CD4-positive, CD25-positive, alpha-beta regulatory T cell (primary cell): ENCODE results near the gene MLPH. TPM values are rescaled to one million over a fixed set of nuclear protein-coding genes. Genes with fewer than 3 reads are reported as not detected.

ENCODE experiments used
- ATAC-seq, 2 donors: fragments of 150-1000 bp; cut with Tn5 transposase; one replicate each; pipeline ENCODE4 v1.10.0; 2021; ENCODE audit warnings: low read depth in 2 of 2, moderate number of reproducible peaks in 2 of 2, moderate library complexity in 1 of 2
- DNase-seq, 3 donors: peaks; one replicate each; pipeline versions ENCODE4 v3.0.0 to v3.0.0-alpha.2; 2012 to 2022; ENCODE audit warnings: mixed read lengths in 1 of 3
- H3K27ac ChIP-seq: one replicate; pipeline ENCODE4 v1.7.0; 2013; ENCODE audit warnings: mild to moderate bottlenecking, low read length; ENCODE audit not compliant: insufficient read depth, poor library complexity, severe bottlenecking
- H3K27me3 ChIP-seq: one replicate; pipeline ENCODE4 v1.7.0; 2013; ENCODE audit warnings: low read length; ENCODE audit not compliant: control insufficient read depth, insufficient read depth
- H3K36me3 ChIP-seq: one replicate; pipeline ENCODE4 v1.7.0; 2013; ENCODE audit warnings: mild to moderate bottlenecking, low read length, moderate library complexity; ENCODE audit not compliant: control insufficient read depth, insufficient read depth
- H3K4me1 ChIP-seq: 2 replicates; pipeline ENCODE4 v1.7.0; 2013; ENCODE audit warnings: mild to moderate bottlenecking, low read length; ENCODE audit not compliant: insufficient read depth, control insufficient read depth, poor library complexity, severe bottlenecking
- H3K4me3 ChIP-seq: one replicate; pipeline ENCODE4 v1.7.0; 2013; ENCODE audit warnings: low read depth, mild to moderate bottlenecking, low read length, moderate library complexity
- H3K9me3 ChIP-seq, 2 experiments: 1 replicate in 1 of 2; 2 replicates in 1 of 2; pipeline ENCODE4 v1.7.0; 2013; ENCODE audit warnings: low read length in 2 of 2, mild to moderate bottlenecking in 1 of 2, moderate library complexity in 1 of 2; ENCODE audit not compliant: control insufficient read depth in 2 of 2
- H3K27ac Mint-ChIP-seq, 3 donors: one replicate each; pipeline ENCODE4 v1.8.0; 2020 to 2022; ENCODE audit warnings: mild to moderate bottlenecking in 3 of 3, mixed read lengths in 3 of 3, moderate library complexity in 2 of 3
- H3K27me3 Mint-ChIP-seq: one replicate; pipeline ENCODE4 v1.8.0; 2022; ENCODE audit warnings: mild to moderate bottlenecking, mixed read lengths
- H3K36me3 Mint-ChIP-seq: one replicate; pipeline ENCODE4 v1.8.0; 2020; ENCODE audit warnings: mixed read lengths
- H3K4me1 Mint-ChIP-seq, 4 donors: one replicate each; pipeline ENCODE4 v1.8.0; 2020 to 2022; ENCODE audit warnings: mixed read lengths in 4 of 4, mild to moderate bottlenecking in 1 of 4
- H3K4me3 Mint-ChIP-seq, 4 donors: one replicate each; pipeline ENCODE4 v1.8.0; 2020 to 2022; ENCODE audit warnings: mild to moderate bottlenecking in 4 of 4, mixed read lengths in 4 of 4, moderate library complexity in 3 of 4
- H3K9me3 Mint-ChIP-seq, 7 donors: one replicate each; pipeline ENCODE4 v1.8.0; 2020 to 2022; ENCODE audit warnings: mixed read lengths in 7 of 7, mild to moderate bottlenecking in 3 of 7, moderate library complexity in 2 of 7
- polyA plus RNA-seq, 4 donors: library from polyadenylated mRNA; unstranded; fragments of 300-500 nt; fragmentation: Illumina TruSeq; gene quantifications; one replicate each; pipeline ENCODE4 v1.2.3, GENCODE V29; 2021
- total RNA-seq: library from RNA; stranded (reverse); gene quantifications from one replicate; pipeline ENCODE4 v1.2.3, GENCODE V29; 2022

Gene MLPH
- total and polyA plus RNA-seq, 5 donors from 2014 or later, result 0.47 TPM; not detected in 4

DNA sequence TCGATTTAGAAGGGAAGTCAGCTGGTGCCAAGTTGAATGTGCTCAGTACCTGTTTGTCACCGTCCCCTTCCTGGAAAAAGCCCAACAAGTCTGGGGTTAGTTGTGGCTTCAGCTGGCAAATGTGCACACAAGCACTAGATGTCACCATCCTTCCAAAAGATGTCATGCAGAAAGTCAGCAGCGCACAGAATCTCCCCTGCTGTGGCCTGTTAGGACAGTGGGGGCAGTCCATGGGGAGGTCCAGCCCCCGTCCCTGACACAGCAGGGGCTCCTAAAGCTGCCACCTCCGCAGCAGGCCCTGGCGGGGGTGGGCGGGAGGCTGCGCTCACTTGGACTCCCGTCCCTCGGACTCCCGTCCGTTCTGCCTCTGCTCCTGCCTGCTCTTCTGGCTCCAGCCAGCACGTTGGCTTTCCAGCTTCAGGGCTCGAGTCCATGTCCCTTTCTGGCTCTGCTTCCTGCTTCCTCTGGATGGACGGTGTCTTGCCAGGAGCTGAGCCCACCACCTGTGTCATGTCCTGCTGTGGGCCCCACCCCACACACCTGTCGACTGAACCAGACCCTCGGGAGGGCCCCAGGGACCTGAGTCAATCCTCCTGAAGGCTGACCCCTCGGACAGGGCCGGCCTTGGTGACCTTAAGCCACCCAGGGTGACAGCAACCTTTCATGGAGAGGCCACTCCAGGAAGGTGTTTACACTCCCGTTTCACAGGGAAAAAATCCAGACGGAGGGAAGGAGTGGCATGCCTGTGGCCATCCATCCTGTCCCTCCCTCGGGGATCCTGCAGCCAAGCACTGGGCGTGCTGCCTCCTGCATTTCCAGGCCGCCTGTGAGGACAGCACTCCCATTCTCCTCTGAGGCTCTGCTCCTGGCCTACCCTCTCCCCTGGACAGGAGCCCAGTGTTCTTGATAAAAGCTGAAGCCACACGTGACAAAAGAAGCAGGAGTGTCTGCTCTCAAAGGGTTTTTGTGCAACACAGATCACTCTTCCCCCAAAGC is 95.0 kb downstream of the MLPH start:
- Mint-ChIP-seq H3K4me1 (peaks cover 0 to 6% (median 0%) of the 10 kb centered on the region in 4 donors), H3K36me3 (no peaks in the 10 kb centered on the region), H3K27ac (peak overlapping the region in 1 of 3 donors; percentile 31), H3K27me3 (peaks cover 15% of the 10 kb centered on the region), H3K9me3 (no peaks in the 10 kb centered on the region), H3K4me3 (no peak overlapping the region)
- H3K9me3 ChIP-seq, result no peaks in the 10 kb centered on the region
- no peaks in the 10 kb centered on the region for H3K36me3 ChIP-seq
- no peak overlapping the region for H3K4me3 ChIP-seq
- H3K27ac ChIP-seq, result no peak overlapping the region
- DNase-seq (peak in 2 of 3 donors; percentile 41 to 81), ATAC-seq (peak; percentile 59 to 76)
- no peaks in the 10 kb centered on the region for H3K4me1 ChIP-seq
- H3K27me3 ChIP-seq, result no peaks in the 10 kb centered on the region

DNA sequence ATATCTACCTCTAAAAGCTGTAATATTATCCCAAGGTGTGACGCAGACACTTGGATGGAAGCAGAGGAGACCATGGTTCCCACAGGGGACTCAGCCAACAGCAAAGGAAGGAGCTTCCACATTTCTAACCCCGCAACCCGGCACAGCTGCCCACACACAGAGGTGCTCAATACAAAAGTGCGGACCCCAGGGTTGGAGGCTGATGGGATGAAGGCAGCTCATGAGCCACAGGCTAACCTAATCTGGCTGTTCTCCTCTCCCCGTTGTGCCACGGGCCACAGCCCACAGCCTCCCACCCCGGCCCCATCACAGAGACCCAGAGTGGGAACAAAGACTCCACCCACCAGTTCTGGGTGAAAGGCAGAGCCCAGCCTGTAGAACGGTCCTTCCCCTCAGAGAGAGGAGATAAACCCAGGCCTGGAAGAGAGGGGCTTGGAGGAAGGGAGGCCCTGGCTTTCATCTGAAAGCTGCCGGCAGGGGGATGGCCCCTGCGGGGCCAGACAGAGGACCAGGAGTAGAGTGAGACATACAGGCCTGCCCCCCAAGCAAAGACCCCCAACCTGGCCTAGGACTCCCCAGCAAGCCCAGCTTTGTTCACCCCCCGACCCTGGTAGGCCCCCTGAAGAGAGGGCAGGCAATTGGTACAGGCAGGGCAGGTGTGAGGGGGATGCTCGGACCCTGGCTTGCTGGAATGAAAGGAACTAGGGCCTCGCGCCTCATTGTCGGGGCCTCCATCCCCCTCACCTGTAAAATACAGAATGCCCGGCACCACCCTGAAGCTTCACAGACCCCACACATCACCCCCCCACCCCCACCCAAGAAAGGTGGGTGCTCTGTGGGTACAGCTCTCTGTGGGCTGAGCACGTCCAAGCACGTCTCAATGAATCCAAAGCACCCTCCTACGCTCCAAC is 96.6 kb downstream of the MLPH start:
- no peak overlapping the region for H3K4me3 ChIP-seq
- peaks cover 0 to 4% (median 0%) of the 10 kb centered on the region in 4 donors for H3K4me1 Mint-ChIP-seq
- DNase-seq (no peak), ATAC-seq (no peak)
- no peak overlapping the region for H3K4me3 Mint-ChIP-seq
- H3K36me3 Mint-ChIP-seq, result no peaks in the 10 kb centered on the region
- no peak overlapping the region for H3K27ac Mint-ChIP-seq
- H3K27me3 Mint-ChIP-seq, result peaks cover 17% of the 10 kb centered on the region
- no peaks in the 10 kb centered on the region for H3K9me3 ChIP-seq
- H3K36me3 ChIP-seq, result no peaks in the 10 kb centered on the region
- H3K9me3 Mint-ChIP-seq, result no peaks in the 10 kb centered on the region
- peaks cover 2% of the 10 kb centered on the region for H3K27me3 ChIP-seq
- no peak overlapping the region for H3K27ac ChIP-seq
- no peaks in the 10 kb centered on the region for H3K4me1 ChIP-seq

DNA sequence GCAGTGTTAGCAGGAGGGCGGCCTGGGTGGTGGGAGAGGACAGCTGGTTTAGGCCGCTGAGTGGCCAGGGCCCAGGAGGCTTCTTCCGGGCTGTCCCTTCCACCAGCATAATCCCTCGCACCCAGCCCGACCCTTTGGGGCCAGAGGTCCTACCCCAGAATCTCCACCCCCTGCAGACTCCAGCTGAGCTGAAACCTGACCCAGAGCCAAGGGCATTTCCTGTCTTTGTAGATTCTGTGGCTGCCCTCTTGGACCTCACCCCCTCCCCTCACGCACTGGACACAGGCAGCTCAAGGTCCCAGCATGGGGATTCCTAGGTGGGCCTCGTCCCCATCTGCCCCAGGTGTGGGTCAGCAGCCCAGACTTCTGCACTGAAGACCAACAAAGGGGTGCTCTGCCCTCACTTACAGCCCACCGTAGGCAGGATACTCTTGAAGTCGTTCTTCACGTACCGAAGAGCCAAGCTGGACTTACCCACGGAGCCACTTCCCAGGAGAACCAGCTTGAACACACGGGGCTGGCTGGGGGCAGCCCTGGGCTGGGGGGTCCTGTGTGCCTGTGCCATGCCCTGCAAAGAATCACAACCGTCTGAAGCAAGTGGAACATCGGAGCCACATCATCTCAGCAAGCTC is 98.7 kb downstream of the MLPH start:
- Histone ChIP-seq H3K36me3 (no peaks in the 10 kb centered on the region), H3K27ac (no peak overlapping the region), H3K27me3 (peaks cover 2% of the 10 kb centered on the region), H3K4me1 (no peaks in the 10 kb centered on the region), H3K9me3 (no peaks in the 10 kb centered on the region), H3K4me3 (no peak overlapping the region)
- peaks cover 17% of the 10 kb centered on the region for H3K27me3 Mint-ChIP-seq
- H3K36me3 Mint-ChIP-seq, result no peaks in the 10 kb centered on the region
- no peak overlapping the region for H3K4me3 Mint-ChIP-seq
- H3K9me3 Mint-ChIP-seq, result no peaks in the 10 kb centered on the region
- ATAC-seq (no peak), DNase-seq (no peak)
- no peak overlapping the region for H3K27ac Mint-ChIP-seq
- peaks cover 0 to 7% (median 3%) of the 10 kb centered on the region in 4 donors for H3K4me1 Mint-ChIP-seq

DNA sequence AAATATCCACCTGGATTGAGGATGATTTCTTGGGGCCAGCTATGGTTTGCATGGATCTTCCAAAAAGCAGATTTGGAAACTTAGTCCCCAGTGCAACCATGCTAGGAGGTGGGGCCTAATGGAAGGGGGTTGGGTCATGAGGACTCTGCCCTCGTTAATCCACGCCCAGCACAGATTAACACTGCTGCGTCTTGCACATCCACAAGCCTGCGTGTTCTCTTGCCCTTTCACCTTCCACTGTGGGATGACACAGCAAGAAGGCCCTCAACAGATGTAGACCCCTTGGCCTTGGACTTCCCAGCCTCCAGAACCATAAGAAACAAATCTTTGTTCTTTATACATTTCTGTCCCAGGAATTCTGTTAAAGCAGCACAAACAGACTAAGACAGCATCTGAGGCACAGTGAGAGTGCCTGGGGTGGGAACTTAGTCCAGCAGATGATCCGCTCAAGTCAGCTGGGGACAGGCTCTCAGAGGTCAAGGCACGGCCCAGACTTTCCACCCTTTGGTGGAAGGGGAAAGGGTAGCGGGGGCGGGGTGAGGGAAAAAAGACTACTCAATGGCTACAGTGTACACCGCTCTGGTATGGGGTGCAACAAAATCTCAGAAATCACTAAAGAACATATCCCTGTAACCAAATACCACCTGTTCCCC is 101.1 kb downstream of the MLPH start:
- H3K36me3 ChIP-seq, result no peaks in the 10 kb centered on the region
- H3K9me3 ChIP-seq, result no peaks in the 10 kb centered on the region
- Mint-ChIP-seq H3K36me3 (no peaks in the 10 kb centered on the region), H3K9me3 (no peaks in the 10 kb centered on the region), H3K27ac (no peak overlapping the region), H3K27me3 (peaks cover 12% of the 10 kb centered on the region), H3K4me1 (peaks cover 0 to 14% (median 6%) of the 10 kb centered on the region in 4 donors), H3K4me3 (no peak overlapping the region)
- no peak for DNase-seq
- peaks cover 2% of the 10 kb centered on the region for H3K27me3 ChIP-seq
- no peak overlapping the region for H3K27ac ChIP-seq
- no peak for ATAC-seq
- peaks cover 4% of the 10 kb centered on the region for H3K4me1 ChIP-seq
- H3K4me3 ChIP-seq, result no peak overlapping the region

- Histone ChIP-seq H3K27ac (no peak within 1 kb of the TSS), H3K4me3 (no peak within 1 kb of the TSS), H3K36me3 (no peaks in the 10 kb centered on the region), H3K4me1 (peaks cover 4% of the 10 kb centered on the region), H3K27me3 (peaks cover 2% of the 10 kb centered on the region), H3K9me3 (no peaks in the 10 kb centered on the region)
- Mint-ChIP-seq H3K27me3 (peaks cover 6% of the 10 kb centered on the region), H3K4me1 (peaks cover 0 to 14% (median 6%) of the 10 kb centered on the region in 4 donors), H3K4me3 (peak within 1 kb of the TSS in 1 of 4 donors; percentile 48), H3K36me3 (no peaks in the 10 kb centered on the region), H3K27ac (peak within 1 kb of the TSS in 2 of 3 donors; percentile 56 to 77), H3K9me3 (peaks cover 0 to 2% (median 0%) of the 10 kb centered on the region in 7 donors)
- ATAC-seq (no peak), DNase-seq (no peak)
Observed at GRCh38 chr2:237590272-237591140, 103.5 kb downstream of the MLPH start, which contains the start of gene RAB17. RAB17 (minus strand) TSS chr2:237590734; CDS start chr2:237586154, 4,580 bp downstream.

DNA sequence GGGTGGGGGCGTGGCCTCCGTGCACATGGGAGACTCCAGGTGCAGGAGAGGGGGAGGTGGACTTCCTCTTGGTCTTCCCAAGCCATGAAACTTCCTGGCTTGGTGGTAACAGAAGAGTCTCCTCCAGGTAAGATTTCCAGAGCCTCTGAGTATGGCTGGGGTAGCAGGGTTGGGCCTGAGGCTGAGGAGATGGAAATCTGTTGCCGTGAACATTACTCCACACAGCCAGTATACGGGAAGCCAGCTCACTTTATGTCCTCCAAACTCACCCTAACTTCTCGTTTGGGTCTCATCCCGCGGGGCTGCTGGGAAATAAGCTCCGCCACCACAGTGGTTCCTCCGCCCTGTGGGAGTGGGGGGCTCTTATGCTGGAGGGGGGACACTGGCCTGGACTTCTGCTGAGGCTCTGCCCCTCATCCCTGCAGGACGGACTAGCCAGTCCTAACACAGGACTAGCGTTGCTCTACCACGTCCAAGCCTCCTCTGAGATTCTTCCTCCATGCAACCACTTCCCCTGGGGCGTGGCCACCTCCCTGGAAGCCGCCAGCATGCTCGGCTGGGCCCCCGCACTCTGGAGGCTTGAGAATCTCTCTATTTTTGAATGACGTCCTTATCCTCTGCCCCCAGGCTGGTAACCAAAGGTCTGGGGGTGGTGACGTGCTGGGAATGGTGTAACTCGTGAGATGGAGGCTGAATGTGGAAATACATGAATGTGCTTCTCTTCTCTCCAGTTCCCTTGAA is 104.3 kb downstream of the MLPH start:
- Histone ChIP-seq H3K27me3 (peaks cover 2% of the 10 kb centered on the region), H3K4me1 (peaks cover 4% of the 10 kb centered on the region), H3K4me3 (no peak overlapping the region), H3K27ac (no peak overlapping the region), H3K36me3 (no peaks in the 10 kb centered on the region), H3K9me3 (no peaks in the 10 kb centered on the region)
- Mint-ChIP-seq H3K9me3 (peaks cover 0 to 2% (median 0%) of the 10 kb centered on the region in 7 donors), H3K27me3 (peaks cover 6% of the 10 kb centered on the region), H3K27ac (peak overlapping the region in 2 of 3 donors; percentile 56 to 77), H3K36me3 (no peaks in the 10 kb centered on the region), H3K4me3 (peak overlapping the region in 1 of 4 donors; percentile 48), H3K4me1 (peaks cover 0 to 14% (median 7%) of the 10 kb centered on the region in 4 donors)
- no peak for ATAC-seq
- peak in 1 of 3 donors; percentile 16 for DNase-seq
